ENCODE data around the gene TRHDE.

DNA sequence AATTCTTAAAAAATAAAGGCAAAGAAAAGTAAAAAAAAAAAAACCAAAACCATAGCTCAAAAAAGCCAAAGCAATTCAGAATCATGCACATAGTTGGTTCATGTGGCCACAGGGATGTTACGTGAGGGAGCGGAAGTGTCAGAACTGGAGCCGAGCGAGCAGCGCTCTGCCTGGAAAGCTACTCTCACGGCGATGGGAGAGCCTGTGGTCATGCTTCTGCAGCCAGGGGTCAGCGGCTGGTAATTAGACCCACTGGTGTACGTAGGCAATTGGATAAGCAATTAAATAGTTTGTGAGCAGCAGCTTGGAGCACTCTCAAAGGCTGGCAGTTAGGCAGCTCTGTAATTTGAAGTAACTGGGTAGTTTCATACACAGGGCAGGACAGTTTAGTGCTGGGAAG lies 58.1 kb downstream of the TRHDE start:
- TF ChIP-seq MYC (IDR thresholded peaks at IDR 0.05; ENCODE audit: borderline replicate concordance, low read length) (no peak), JUNB (IDR thresholded peaks at IDR 0.05) (no peak), MAZ (IDR thresholded peaks at IDR 0.05; ENCODE audit: borderline replicate concordance, low read depth, low read length) (no peak), POLR2A (IDR thresholded peaks at IDR 0.05; ENCODE audit: low read length) (no peak), CTCF (IDR thresholded peaks at IDR 0.05) (no peak), E2F6 (IDR thresholded peaks at IDR 0.05; ENCODE audit: borderline replicate concordance, low read depth) (no peak), PHF8 (IDR thresholded peaks at IDR 0.05; ENCODE audit: borderline replicate concordance, low read depth) (no peak), SMC3 (IDR thresholded peaks at IDR 0.05) (no peak), RFX5 (IDR thresholded peaks at IDR 0.05) (no peak), HDAC2 (IDR thresholded peaks at IDR 0.05) (no peak), RNF2 (IDR thresholded peaks at IDR 0.05; ENCODE audit: borderline replicate concordance, low read depth) (no peak)

Data from A549 (cell line).